Mucosa of gallbladder (tissue), 1 donor: ENCODE measurements around the gene FBXO40. TPM values are rescaled to one million over a fixed set of nuclear protein-coding genes. Genes with fewer than 3 reads are reported as not detected.

ENCODE experiments used
- DNase-seq: peaks from one replicate; pipeline ENCODE4 v3.0.0-alpha.2; 2020; ENCODE audit warnings: low spot score
- total RNA-seq: library from RNA; stranded (reverse); gene quantifications from one replicate; pipeline ENCODE4 v1.2.1, GENCODE V29; 2021
- donor health status: DM: no; HTN: no; CAD: no.

The FBXO40 gene
- total RNA-seq, 1 donor from 2014 or later = 0.03 TPM

- DNase-seq = no peak
Observed at GRCh38 chr3:121621491-121621890, 28.3 kb downstream of the FBXO40 start.

DNA sequence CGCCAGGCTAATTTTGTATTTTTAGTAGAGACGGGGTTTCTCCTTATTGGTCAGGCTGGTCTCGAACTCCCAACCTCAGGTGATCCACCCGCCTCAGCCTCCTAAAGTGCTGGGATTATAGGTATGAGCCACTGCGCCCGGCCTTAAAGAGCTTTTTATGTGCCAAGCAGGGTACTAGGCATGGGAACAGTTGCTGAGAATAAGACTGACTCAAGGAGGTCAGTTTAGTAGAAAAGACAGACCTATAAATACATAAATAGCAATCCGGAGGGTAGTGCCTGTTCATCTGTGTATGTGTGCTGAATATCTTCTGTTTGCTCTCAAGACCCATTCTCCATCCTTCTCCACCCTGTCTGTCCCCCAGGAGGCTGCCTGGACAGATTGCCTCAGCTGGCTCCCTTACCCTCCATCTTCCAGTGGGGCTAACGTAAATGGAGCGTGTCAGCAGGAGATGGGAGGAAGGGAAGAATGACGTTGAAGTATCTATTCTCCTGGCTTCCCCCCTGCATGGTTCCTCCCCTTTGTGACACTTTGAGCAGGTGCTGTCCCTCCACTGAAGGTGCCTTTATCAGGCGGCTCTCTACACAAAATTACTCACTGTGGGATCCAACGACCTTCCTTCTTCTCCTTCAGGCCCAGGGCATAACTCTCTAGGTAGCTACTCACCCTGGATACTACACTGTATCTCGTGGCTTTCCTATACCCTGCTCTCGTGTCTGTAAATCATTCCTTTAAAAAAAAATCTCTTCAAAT lies 31.1 kb downstream of the FBXO40 start:
- no peak for DNase-seq

GRCh38 chr3:121626495-121626894 lies 33.3 kb downstream of the FBXO40 start:
- DNase-seq = no peak

DNA sequence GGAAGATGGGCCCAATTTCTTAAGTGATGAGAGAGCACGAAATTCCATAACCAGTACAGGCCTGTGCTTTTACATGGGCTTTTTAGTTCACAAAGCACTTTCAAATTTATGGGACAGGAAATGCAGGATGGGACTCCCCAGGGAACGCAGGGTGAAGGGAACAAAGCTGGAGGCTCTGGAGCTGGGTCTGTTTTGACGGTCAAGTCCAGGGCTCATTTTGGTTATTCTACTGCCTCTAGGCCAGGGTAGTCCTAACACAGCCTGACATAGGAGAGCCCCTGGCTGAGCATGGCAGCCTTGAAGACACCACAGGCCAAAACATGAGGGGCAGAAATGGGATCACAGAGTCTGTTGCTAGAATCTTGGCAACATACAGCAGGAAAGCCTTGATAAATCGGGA lies 34.0 kb downstream of the FBXO40 start:
- no peak for DNase-seq

- DNase-seq = no peak
Observed at GRCh38 chr3:121627622-121628021, 34.4 kb downstream of the FBXO40 start.

GRCh38 chr3:121629601-121630000 lies 36.4 kb downstream of the FBXO40 start:
- no peak for DNase-seq

DNA sequence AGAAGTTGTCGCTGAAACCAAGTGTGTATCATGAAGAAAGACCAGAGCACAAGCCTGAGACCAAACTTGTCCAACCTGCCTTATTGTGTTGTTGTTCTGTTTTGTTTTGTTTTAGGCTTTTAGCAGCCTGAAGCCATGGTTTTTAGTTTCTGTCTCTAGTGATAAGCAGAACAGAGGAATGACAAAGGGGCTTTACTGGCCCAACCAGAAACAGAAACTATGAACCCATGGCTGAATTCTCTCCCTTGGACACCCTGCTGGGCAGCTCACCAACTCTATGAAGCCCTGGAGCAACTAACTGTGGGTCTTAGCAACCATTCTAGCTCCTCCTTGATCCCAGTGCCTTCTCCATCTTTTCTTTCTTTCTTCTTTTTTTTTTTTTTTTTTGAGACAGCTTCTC lies 37.2 kb downstream of the FBXO40 start:
- DNase-seq = no peak

DNA sequence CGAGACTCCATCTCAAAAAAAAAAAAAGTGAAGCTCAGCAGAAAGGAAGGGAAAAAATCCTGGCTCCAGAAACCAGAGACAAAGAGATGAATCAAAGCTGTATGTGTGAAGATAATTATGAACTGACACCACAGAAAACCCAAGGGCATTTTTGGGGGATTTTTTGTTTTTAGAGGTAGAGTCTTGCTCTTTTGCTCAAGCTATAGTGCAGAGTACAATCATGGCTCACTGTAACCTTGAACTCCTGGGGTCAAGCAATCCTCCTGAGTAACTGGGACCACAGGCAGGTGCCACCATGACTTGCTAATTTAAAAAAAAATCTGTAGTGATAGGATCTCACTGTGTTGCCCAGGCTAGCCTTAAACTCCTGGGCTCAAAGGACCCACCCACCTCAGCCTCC lies 44.7 kb downstream of the FBXO40 start:
- DNase-seq = no peak

- no peak for DNase-seq
Observed at GRCh38 chr3:121641127-121641526, 47.9 kb downstream of the FBXO40 start.

DNA sequence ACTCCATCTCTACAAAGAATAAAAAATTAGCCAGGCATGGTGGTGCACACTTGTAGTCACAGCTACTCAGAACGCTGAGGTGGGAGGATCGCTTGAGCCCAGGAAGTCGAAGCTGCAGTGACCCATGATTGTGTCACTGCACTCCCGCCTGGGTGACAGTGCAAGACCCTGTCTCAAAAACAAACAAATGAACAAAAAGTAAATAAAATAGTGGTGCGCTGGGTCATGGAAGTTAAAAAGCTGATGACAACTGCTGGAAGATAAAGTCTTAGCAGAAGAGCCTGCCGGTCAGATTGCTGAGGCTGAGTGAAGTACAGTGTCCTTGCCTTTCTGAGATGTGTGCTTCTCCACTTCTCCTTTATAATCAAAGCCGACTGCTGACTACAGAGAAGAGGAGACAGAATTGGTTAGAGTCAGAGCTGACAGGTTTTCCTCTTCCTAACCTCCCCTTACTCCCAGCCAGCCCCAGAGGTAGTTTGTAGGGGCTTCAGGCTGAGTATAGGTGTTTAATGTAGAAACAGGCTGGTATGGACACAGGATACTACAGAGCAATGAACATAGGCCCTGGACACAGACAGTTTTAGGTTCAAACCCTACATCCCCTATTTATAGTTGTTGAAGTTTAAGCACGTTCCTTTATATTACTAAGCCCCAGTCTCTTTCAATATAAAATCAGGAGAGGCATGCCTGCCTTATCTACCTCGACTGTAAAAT lies 49.6 kb downstream of the FBXO40 start:
- DNase-seq = no peak

DNA sequence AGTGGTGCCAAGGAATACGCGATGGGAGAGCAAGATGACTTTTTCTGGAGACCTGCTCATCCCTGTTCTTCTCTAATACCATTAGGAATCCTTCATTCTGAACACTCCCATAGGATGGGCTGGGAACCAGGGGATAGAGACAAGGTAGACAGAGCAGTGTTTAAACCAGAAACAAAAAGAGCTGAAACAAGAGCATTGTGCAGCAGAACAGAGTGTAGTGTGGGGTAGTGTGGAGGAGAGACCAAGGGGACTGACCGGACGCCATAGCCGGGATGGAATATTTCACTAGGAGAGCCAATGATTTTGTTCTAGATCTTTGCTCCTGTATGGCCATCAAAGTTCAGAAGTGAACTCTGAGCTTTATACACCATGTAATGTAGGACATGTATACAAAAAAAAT lies 51.9 kb downstream of the FBXO40 start:
- no peak for DNase-seq

- no peak for DNase-seq
Observed at GRCh38 chr3:121648219-121648958, 55.2 kb downstream of the FBXO40 start.

DNA sequence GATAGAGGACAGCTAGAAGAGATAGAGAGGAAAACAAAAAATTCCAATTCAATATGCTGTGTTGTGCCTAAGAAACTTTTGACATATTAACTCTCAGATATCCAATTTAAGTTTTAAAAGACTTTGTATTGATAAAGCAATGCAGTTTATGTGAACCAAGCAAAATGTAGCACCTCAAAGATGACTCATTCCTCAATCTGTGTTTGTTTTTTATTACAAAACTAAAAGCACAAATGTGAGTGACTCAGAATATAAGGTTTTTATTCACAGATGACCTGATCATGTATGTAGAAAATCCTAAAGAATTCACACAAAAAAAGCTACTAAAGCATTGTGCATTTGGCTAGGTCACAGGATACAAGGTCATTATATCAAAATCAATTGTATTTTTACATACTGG lies 56.5 kb downstream of the FBXO40 start:
- no peak for DNase-seq

GRCh38 chr3:121651684-121652083 lies 58.5 kb downstream of the FBXO40 start:
- DNase-seq = no peak

- no peak for DNase-seq
Observed at GRCh38 chr3:121654493-121655385, 61.6 kb downstream of the FBXO40 start.

DNA sequence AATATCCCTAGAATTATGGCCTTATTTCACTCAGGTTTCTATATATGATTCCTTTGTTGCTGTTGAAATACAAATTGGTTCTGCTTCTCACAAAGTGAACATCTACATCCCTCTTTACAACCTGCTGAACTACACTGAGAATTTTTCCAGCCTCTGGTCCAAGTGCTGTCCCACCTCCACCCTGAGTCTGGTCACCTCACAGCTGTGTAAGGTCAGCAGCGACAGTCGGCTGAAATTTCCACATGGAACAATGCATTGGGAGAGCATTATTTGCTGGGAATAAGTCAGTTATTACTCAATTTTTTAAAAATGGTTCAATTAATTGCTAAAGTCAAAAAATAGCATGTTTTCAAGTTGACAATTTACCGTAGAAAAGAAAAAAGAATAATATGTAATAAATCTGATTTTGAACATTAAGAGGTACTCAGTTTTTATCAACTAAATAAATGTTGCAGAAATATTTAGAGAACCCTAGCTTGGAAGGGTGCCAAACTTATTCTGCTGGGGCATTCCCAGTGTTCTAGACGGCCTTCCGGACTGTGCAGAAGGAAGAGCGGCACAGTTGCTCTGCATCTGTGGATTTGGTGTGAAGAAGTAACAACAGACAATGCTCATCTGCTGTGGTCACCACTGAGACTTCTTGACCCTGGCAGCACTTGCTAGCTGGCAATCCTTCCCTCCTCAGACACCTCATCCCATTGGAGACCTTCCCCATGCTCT lies 65.7 kb downstream of the FBXO40 start:
- no peak for DNase-seq

DNA sequence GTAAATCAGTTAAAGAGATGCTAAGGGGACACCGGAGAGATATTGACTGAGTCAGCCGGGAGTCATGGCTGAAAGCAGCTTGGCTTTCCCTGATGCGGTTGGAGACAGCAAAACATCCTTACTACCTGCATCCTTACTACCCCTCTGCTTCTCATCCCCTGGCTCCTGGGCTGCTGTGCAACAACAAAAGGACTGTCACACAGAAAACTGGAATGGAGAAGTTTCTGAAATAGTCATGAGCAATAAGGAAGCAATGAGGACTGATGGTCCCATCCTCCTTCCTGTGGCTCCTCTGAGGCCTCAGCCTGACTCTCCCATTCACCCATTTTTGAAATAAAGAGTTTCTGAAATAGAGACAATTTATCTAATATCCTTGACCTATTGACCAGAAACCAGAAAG lies 66.4 kb downstream of the FBXO40 start:
- no peak for DNase-seq

GRCh38 chr3:121660356-121661171 lies 67.4 kb downstream of the FBXO40 start, which contains the start of gene HCLS1:
Gene HCLS1 (minus strand): TSS chr3:121660903. CDS start chr3:121658347, 2,556 bp downstream.
- DNase-seq = peak; percentile 41

DNA sequence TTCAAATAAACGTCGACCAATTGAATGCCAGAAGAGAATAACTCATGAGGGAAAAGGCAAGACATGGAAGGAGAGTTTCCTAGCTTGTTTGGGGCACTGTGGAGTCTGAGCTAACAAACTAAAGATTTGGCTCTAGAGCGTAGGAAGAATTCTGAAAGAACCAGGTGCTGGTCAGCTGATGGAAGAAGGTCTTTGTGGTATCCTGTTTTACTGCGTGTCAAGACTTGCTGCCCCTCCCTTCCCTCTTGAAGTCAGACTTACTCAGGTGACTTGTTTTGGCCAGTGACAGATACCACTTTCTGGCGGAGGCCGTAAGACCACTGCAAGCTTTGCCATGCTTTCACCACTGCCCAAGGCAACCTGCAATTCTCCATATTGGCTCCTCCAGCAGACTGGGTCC lies 68.2 kb downstream of the FBXO40 start:
- DNase-seq = no peak

DNA sequence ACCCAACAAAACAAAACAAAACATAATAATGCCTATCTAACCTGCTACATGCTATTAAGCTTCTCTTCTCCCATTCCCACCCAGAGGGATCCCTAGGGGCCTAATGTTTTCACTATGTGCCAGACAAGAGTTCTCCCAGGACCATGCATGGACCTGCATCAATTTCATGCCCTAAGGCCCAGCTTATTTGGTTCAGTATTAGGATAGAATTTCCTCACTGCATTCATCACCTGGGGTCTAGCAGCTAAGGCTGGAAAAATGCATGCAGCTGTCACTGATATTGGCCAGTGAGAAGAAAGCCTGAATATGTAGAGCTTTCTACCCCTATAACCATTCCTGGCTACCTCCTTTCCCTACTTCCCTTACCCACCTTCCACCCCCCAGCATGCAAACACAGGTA lies 69.6 kb downstream of the FBXO40 start:
- no peak for DNase-seq
